H1 (cell line): ENCODE results near the gene PAWR. TPM values are rescaled to one million over a fixed set of nuclear protein-coding genes. Genes with fewer than 3 reads are reported as not detected.

Experiments used
- CTCF ChIA-PET: fragments of 300-600 bp; sonication (Branson Sonifier 250); formaldehyde crosslinking; loops from one replicate; lab custom pipeline; 2021; ENCODE audit not compliant: partially characterized antibody; lab: Charles Lee
- POLR2A ChIA-PET: fragments of 300-600 bp; sonication (Branson Sonifier 250); formaldehyde crosslinking; loops from one replicate; lab custom pipeline; 2021; ENCODE audit warnings: inconsistent platforms; ENCODE audit not compliant: partially characterized antibody; lab: Charles Lee
- DNase-seq, 2 experiments: peaks; one replicate each; pipeline versions ENCODE4 v3.0.0 to v3.0.0-alpha.2; 2010 to 2022; ENCODE audit warnings: low spot score in 2 of 2, low read depth in 1 of 2, mixed read lengths in 1 of 2
- FAIRE-seq: peaks from 2 replicates; lab custom pipeline; 2011; peaks lifted over from hg19 to GRCh38; lab: Jason Lieb, UNC
- H2AFZ ChIP-seq: 2 replicates; pipeline ENCODE4 v1.8.1; 2012; ENCODE audit warnings: low read length, inconsistent platforms
- H2AK5ac ChIP-seq: 2 replicates; pipeline ENCODE4 v1.6.1; 2013; ENCODE audit warnings: low read depth, low read length
- H2BK120ac ChIP-seq: replicated peaks from 2 replicates; pipeline ENCODE3; 2013; ENCODE audit warnings: low read depth, low read length, inconsistent platforms
- H2BK12ac ChIP-seq: 2 replicates; pipeline ENCODE4 v1.6.1; 2013; ENCODE audit warnings: low read depth, low read length
- H2BK15ac ChIP-seq: 2 replicates; pipeline ENCODE4 v1.6.1; 2013; ENCODE audit warnings: low read length
- H2BK20ac ChIP-seq: 2 replicates; pipeline ENCODE4 v1.6.1; 2013; ENCODE audit warnings: low read length
- H2BK5ac ChIP-seq: 2 replicates; pipeline ENCODE4 v1.6.1; 2013; ENCODE audit warnings: low read depth, low read length
- H3K14ac ChIP-seq: 2 replicates; pipeline ENCODE4 v1.6.1; 2013; ENCODE audit warnings: inconsistent platforms; ENCODE audit not compliant: insufficient read length
- H3K18ac ChIP-seq: 2 replicates; pipeline ENCODE4 v1.6.1; 2013; ENCODE audit warnings: low read length; ENCODE audit errors: extremely low read depth
- H3K23ac ChIP-seq: 2 replicates; pipeline ENCODE4 v1.6.1; 2013; ENCODE audit warnings: inconsistent platforms; ENCODE audit not compliant: insufficient read length
- H3K23me2 ChIP-seq: 2 replicates; pipeline ENCODE4 v1.6.1; 2013; ENCODE audit warnings: low read depth, low read length
- H3K27ac ChIP-seq: 2 replicates; pipeline ENCODE4 v1.6.1; 2011; ENCODE audit warnings: low read depth, low read length, inconsistent platforms
- H3K27me3 ChIP-seq, 4 experiments: replicated peaks in 1 of 4; 1 replicate in 1 of 4; 2 replicates in 3 of 4; pipeline versions ENCODE4 v1.6.1 to v1.8.1; 2011 to 2013; ENCODE audit warnings: low read length in 3 of 4, mild to moderate bottlenecking in 3 of 4, inconsistent platforms in 2 of 4, mixed read lengths in 2 of 4, moderate library complexity in 1 of 4; ENCODE audit not compliant: control insufficient read depth in 3 of 4, insufficient read depth in 3 of 4; ENCODE audit errors: extremely low read depth in 1 of 4
- H3K36me3 ChIP-seq, 4 experiments: 2 replicates each; pipeline versions ENCODE4 v1.6.1 to v1.8.1; 2011 to 2013; ENCODE audit warnings: mild to moderate bottlenecking in 4 of 4, low read length in 3 of 4, moderate library complexity in 2 of 4, control low read depth in 1 of 4, inconsistent platforms in 1 of 4; ENCODE audit not compliant: insufficient read depth in 4 of 4, control insufficient read depth in 2 of 4
- H3K4ac ChIP-seq: replicated peaks from 2 replicates; pipeline ENCODE3; 2013; ENCODE audit warnings: low read length, low read depth, mixed read lengths, inconsistent platforms; ENCODE audit not compliant: insufficient read length
- H3K4me1 ChIP-seq, 4 experiments: replicated peaks in 1 of 4; 1 replicate in 1 of 4; 2 replicates in 3 of 4; pipeline versions ENCODE4 v1.6.1 to v1.8.1; 2011 to 2013; ENCODE audit warnings: low read length in 3 of 4, inconsistent platforms in 2 of 4, mixed read lengths in 1 of 4; ENCODE audit not compliant: insufficient read depth in 4 of 4, control insufficient read depth in 3 of 4
- H3K4me2 ChIP-seq, 2 experiments: 2 replicates each; pipeline versions ENCODE4 v1.6.1 to v1.8.1; 2011 to 2013; ENCODE audit warnings: low read depth in 2 of 2, low read length in 2 of 2, control low read depth in 1 of 2, inconsistent platforms in 1 of 2, mild to moderate bottlenecking in 1 of 2; ENCODE audit not compliant: insufficient read depth in 1 of 2
- H3K4me3 ChIP-seq, 4 experiments: fragments of 200-600, 300-600 bp in 1 of 4; sonication (generic), shearing (Covaris generic), sonication (Bioruptor Twin) in 1 of 4; 2 replicates each; pipeline versions ENCODE4 v1.5.1 to v1.8.1; 2011 to 2016; ENCODE audit warnings: low read length in 4 of 4, low read depth in 3 of 4, control low read depth in 2 of 4, inconsistent platforms in 2 of 4, mild to moderate bottlenecking in 2 of 4, mixed read lengths in 1 of 4, moderate library complexity in 1 of 4; ENCODE audit not compliant: insufficient read depth in 2 of 4; ENCODE audit errors: extremely low read depth in 1 of 4
- H3K56ac ChIP-seq: replicated peaks from 2 replicates; pipeline ENCODE3; 2013; ENCODE audit warnings: low read depth, mild to moderate bottlenecking, mixed read lengths, low read length, inconsistent platforms; ENCODE audit not compliant: insufficient read length
- H3K79me1 ChIP-seq: 2 replicates; pipeline ENCODE4 v1.6.1; 2013; ENCODE audit warnings: low read depth, low read length, control low read depth
- H3K79me2 ChIP-seq, 2 experiments: 2 replicates each; pipeline versions ENCODE4 v1.6.1 to v1.8.1; 2012 to 2013; ENCODE audit warnings: low read length in 2 of 2, mild to moderate bottlenecking in 2 of 2, inconsistent platforms in 1 of 2; ENCODE audit not compliant: insufficient read depth in 2 of 2, control insufficient read depth in 1 of 2
- H3K9ac ChIP-seq, 4 experiments: replicated peaks in 1 of 4; 1 replicate in 1 of 4; 2 replicates in 3 of 4; pipeline versions ENCODE4 v1.6.1 to v1.8.1; 2011 to 2013; ENCODE audit warnings: low read depth in 3 of 4, low read length in 3 of 4, control low read depth in 2 of 4, mild to moderate bottlenecking in 2 of 4, moderate library complexity in 2 of 4, inconsistent platforms in 1 of 4; ENCODE audit errors: extremely low read depth in 1 of 4
- H3K9me3 ChIP-seq, 2 experiments: 2 replicates each; pipeline versions ENCODE4 v1.6.1 to v1.8.1; 2012 to 2013; ENCODE audit warnings: mild to moderate bottlenecking in 2 of 2, moderate library complexity in 2 of 2, control low read depth in 1 of 2, inconsistent platforms in 1 of 2, low read depth in 1 of 2, low read length in 1 of 2, mixed read lengths in 1 of 2; ENCODE audit not compliant: insufficient read depth in 2 of 2
- H4K20me1 ChIP-seq, 2 experiments: replicated peaks in 1 of 2; 2 replicates each; pipeline versions ENCODE3 to v1.8.1; 2011 to 2013; ENCODE audit warnings: inconsistent platforms in 2 of 2, low read length in 2 of 2, mild to moderate bottlenecking in 1 of 2; ENCODE audit not compliant: insufficient read depth in 2 of 2, control insufficient read depth in 1 of 2
- H4K5ac ChIP-seq: 2 replicates; pipeline ENCODE4 v1.6.1; 2013; ENCODE audit warnings: low read length, low read depth, mixed read lengths, inconsistent platforms; ENCODE audit not compliant: insufficient read length
- H4K8ac ChIP-seq: 2 replicates; pipeline ENCODE4 v1.8.0; 2013; ENCODE audit warnings: mild to moderate bottlenecking, moderate library complexity, low read length, inconsistent platforms; ENCODE audit not compliant: insufficient read depth; ENCODE audit errors: extremely low read depth
- H4K91ac ChIP-seq: replicated peaks from 2 replicates; pipeline ENCODE3; 2013; ENCODE audit warnings: low read length, mixed read lengths, inconsistent platforms; ENCODE audit not compliant: insufficient read length
- CHD1 ChIP-seq: IDR thresholded peaks from 2 replicates; pipeline ENCODE4 v1.6.1; 2012; ENCODE audit warnings: low read depth, low read length, improper control_type of control experiment
- FOSL1 ChIP-seq: IDR thresholded peaks from 2 replicates; pipeline ENCODE4 v1.6.1; 2011; ENCODE audit warnings: mild to moderate bottlenecking, low read depth, low read length, moderate library complexity; ENCODE audit not compliant: insufficient read depth
- HDAC6 ChIP-seq: IDR thresholded peaks from one replicate; pipeline ENCODE4 v1.7.1; 2012; ENCODE audit warnings: low read depth, mild to moderate bottlenecking, inconsistent platforms, low read length, moderate library complexity
- JUN ChIP-seq: IDR thresholded peaks from 2 replicates; pipeline ENCODE4 v1.6.1; 2011; ENCODE audit warnings: low read depth, mild to moderate bottlenecking, improper control_type of control experiment, low read length
- NRF1 ChIP-seq: IDR thresholded peaks from 2 replicates; pipeline ENCODE4 v1.6.1; 2011; ENCODE audit warnings: mild to moderate bottlenecking, low read depth, low read length, improper control_type of control experiment
- RBBP5 ChIP-seq: IDR thresholded peaks from 2 replicates; pipeline ENCODE4 v1.7.1; 2012; ENCODE audit warnings: low read depth, mild to moderate bottlenecking, inconsistent platforms, low read length, moderate library complexity, borderline replicate concordance
- SIRT6 ChIP-seq: IDR thresholded peaks from one replicate; pipeline ENCODE4 v1.7.1; 2012; ENCODE audit warnings: low read length, inconsistent platforms
- TBP ChIP-seq: IDR thresholded peaks from 2 replicates; pipeline ENCODE4 v1.6.1; 2011; ENCODE audit warnings: low read depth, low read length, improper control_type of control experiment
- WGBS, 2 experiments: shearing (Covaris generic) in 1 of 2; methylation state at CpG; one replicate each; pipeline versions ENCODE4 v1.1.6 to v1.1.7; 2013 to 2015; ENCODE audit warnings: low lambda C conversion rate in 2 of 2, mixed read lengths in 2 of 2, inconsistent platforms in 1 of 2, low coverage in 1 of 2, missing lambda C conversion rate in 1 of 2; ENCODE audit not compliant: insufficient replicate concordance in 2 of 2, insufficient coverage in 1 of 2, insufficient read length in 1 of 2; ENCODE audit errors: extremely low coverage in 1 of 2, missing lambda C conversion rate in 1 of 2; 5-methylcytosine and 5-hydroxymethylcytosine counted together
- polyA plus RNA-seq, 7 experiments: library from polyadenylated mRNA; depleted of rRNA in 3 of 7; stranded (reverse) in 5 of 7; unstranded in 2 of 7; fragments of >200 nt in 5 of 7; fragments of 200-250 nt in 2 of 7; gene quantifications; 1 replicate in 5 of 7; 2 replicates in 1 of 7; 4 replicates in 1 of 7; pipeline versions ENCODE4 v1.2.1 to v1.2.3, GENCODE V29; 2011 to 2013; ENCODE audit warnings: missing spikeins in 2 of 7, mixed read lengths in 2 of 7
- total RNA-seq: library from RNA; stranded (reverse); fragmentation: NEBNext Ultra II Directional; extraction: Animal tissue kit (Norgen Biotek cat#: 25700); gene quantifications from 2 replicates; pipeline ENCODE4 v1.2.1, GENCODE V29; 2021

Gene PAWR
- total and polyA plus RNA-seq, 2 of the 8 experiments (the other 6 are each of a cell fraction or from before 2014, with no cell fraction given) = 28.3 to 327 TPM

- no peak overlapping the region for H2AK5ac ChIP-seq
- H2BK12ac ChIP-seq = no peak overlapping the region
- H3K4ac ChIP-seq = no peak overlapping the region
- H2BK15ac ChIP-seq = no peak overlapping the region
- H4K5ac ChIP-seq = no peak overlapping the region
- no peak overlapping the region for H2BK120ac ChIP-seq
- no peak overlapping the region for H3K4me3 ChIP-seq
- no peaks in the 10 kb centered on the region for H3K27me3 ChIP-seq
- no peak overlapping the region for H4K91ac ChIP-seq
- TF ChIP-seq NRF1 (no peak), FOSL1 (no peak), TBP (no peak), CHD1 (no peak), JUN (no peak), HDAC6 (no peak), SIRT6 (no peak), RBBP5 (no peak)
- H3K23me2 ChIP-seq = peaks cover 5% of the 10 kb centered on the region
- H3K79me2 ChIP-seq = peaks cover 0 to 20% of the 10 kb centered on the region in 2 experiments; a peak in 2 of 4 replicates
- no peak overlapping the region for H2BK20ac ChIP-seq
- no peak overlapping the region for H3K23ac ChIP-seq
- POLR2A ChIA-PET = no interaction called here
- no peak overlapping the region for H2AFZ ChIP-seq
- no peak overlapping the region for H3K56ac ChIP-seq
- no peak overlapping the region for H3K9ac ChIP-seq
- H2BK5ac ChIP-seq = no peak overlapping the region
- H3K9me3 ChIP-seq = no peaks in the 10 kb centered on the region
- H4K20me1 ChIP-seq = no peaks in the 10 kb centered on the region
- no peak overlapping the region for H3K18ac ChIP-seq
- no peak for FAIRE-seq
- no peaks in the 10 kb centered on the region for H3K36me3 ChIP-seq
- H3K79me1 ChIP-seq = no peaks in the 10 kb centered on the region
- CTCF ChIA-PET = no interaction called here
- H4K8ac ChIP-seq = no peak overlapping the region
- H3K27ac ChIP-seq = no peak overlapping the region
- no peak for DNase-seq
- 97% methylated on average over 3 of the region's 3 CpGs; no CpG with 5 or more reads in 1 of the 2 experiments for WGBS, 2 experiments
- peaks cover 4 to 8% (median 5%) of the 10 kb centered on the region in 4 experiments; a peak in 6 of 7 replicates for H3K4me1 ChIP-seq
- H3K4me2 ChIP-seq = no peak overlapping the region
- no peak overlapping the region for H3K14ac ChIP-seq
Measured at GRCh38 chr12:79696416-79696815, 5.7 kb upstream of the PAWR start.
